Esophagus muscularis mucosa (tissue), 3 donors: ENCODE results near the gene FAM107B.
A peak's percentile ranks its signal among the peaks of the same experiment; 100 is the strongest.

ENCODE experiments used
- CTCF ChIP-seq, 3 experiments: fragments of 200-600 bp in 2 of 3; fragments of 450-650 bp in 1 of 3; sonication (generic) in 2 of 3; IDR thresholded peaks; one replicate each; pipeline ENCODE4 v1.5.1; 2017 to 2019; ENCODE audit warnings: antibody characterized with exemption in 3 of 3, mild to moderate bottlenecking in 2 of 3, moderate library complexity in 1 of 3
- POLR2AphosphoS5 ChIP-seq, 2 donors: sonication (generic); formaldehyde crosslinking; IDR thresholded peaks; one replicate each; pipeline ENCODE4 v1.6.1; 2017; ENCODE audit warnings: antibody characterized with exemption in 2 of 2

- peak; percentile 45 to 64 for TF ChIP-seq POLR2AphosphoS5 (IDR thresholded peaks at IDR 0.05)
- no peak for TF ChIP-seq CTCF (IDR thresholded peaks at IDR 0.05)
Observed at GRCh38 chr10:14751921-14752320, 22.8 kb downstream of the FAM107B start.
